ENCODE data around the gene SLC46A1. TPM values are rescaled to one million over a fixed set of nuclear protein-coding genes. Genes with fewer than 3 reads are reported as not detected.

The SLC46A1 gene
- total and polyA plus RNA-seq, 9 of the 15 experiments (the other 6 are each of a cell fraction or from before 2014, with no cell fraction given), result 0.24 to 5.5 (median 3.1) TPM

DNA sequence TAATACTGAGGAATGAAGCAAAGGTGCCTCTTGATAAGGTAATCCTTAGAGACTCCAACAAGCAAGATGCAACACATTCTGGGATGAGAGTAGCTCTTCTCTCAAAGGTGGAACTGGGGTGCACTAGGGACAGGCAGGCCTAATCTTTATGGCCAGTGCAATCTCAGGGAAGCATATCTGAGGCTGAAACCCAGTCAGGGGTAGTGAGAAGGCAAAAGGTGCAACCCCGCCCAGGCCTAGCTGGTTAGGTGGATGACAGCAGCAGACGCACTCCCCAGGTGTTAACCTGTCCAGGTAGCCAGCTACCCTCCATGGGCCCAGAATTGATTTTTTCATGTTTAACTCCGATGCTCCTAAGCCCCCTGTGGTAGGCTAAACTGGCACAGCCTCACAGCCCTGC lies 9.9 kb upstream of the SLC46A1 start:
- 14% methylated on average over 3 of the region's 3 CpGs for WGBS (ENCODE audit: insufficient coverage, low coverage, missing lambda C conversion rate)
- no peak for ATAC-seq

More for the DNA sequence above, 9.9 kb upstream of the SLC46A1 start:
- in situ Hi-C loops (cut with MboI) (no loop called here), intact Hi-C loops (cut with micrococcal nuclease) (loop anchor here (5.0 kb wide), 1 partner anchor 34 kb away; no protein-coding TSS in a partner anchor)
- POLR2A ChIA-PET, result interaction anchor here (1.0 to 1.5 kb wide), 2 partner anchors 11 to 19 kb away, joined by 3 to 7 read pairs; no protein-coding TSS in a partner anchor
- no peak overlapping the region for H3K9ac ChIP-seq (ENCODE audit: insufficient read depth in 1 of 2, low read depth in 2 of 2, low read length in 2 of 2)
- H3K36me3 ChIP-seq (ENCODE audit: control insufficient read depth, insufficient read depth, low read length), result no peaks in the 10 kb centered on the region
- DNase-seq (ENCODE audit: extremely low read depth in 1 of 4, low spot score in 3 of 4) (no peak), FAIRE-seq (no peak)
- no peaks in the 10 kb centered on the region; a peak in 2 of 5 replicates for H3K4me1 ChIP-seq (replicated peaks in 1 of 2; ENCODE audit: control insufficient read depth in 2 of 2, insufficient read depth in 2 of 2, low read length in 2 of 2)
- H2AFZ ChIP-seq (ENCODE audit: low read depth, low read length), result no peak overlapping the region
- CTCF ChIA-PET (ENCODE audit: low intra/inter-chr PET ratio), result interaction anchor here (1.0 to 1.3 kb wide), 2 partner anchors 35 to 611 kb away, joined by 3 read pairs; no protein-coding TSS in a partner anchor
- no peaks in the 10 kb centered on the region for H3K79me2 ChIP-seq (ENCODE audit: control insufficient read depth, insufficient read depth, low read length)
- BruUV-seq (replicated peaks), result no TSS peak
- no peaks in the 10 kb centered on the region for H3K9me1 ChIP-seq (ENCODE audit: control insufficient read depth, insufficient read depth, low read length)
- no peak overlapping the region for H3K4me3 ChIP-seq
- no peaks in the 10 kb centered on the region for H4K20me1 ChIP-seq (replicated peaks; ENCODE audit: control insufficient read depth, insufficient read depth, low read length)
- peaks cover 20 to 33% of the 10 kb centered on the region in 2 experiments for H3K27me3 ChIP-seq (ENCODE audit: control insufficient read depth in 2 of 2, insufficient read depth in 2 of 2, low read length in 2 of 2)
- no peak overlapping the region for H3K27ac ChIP-seq (ENCODE audit: extremely low read depth, low read depth, low read length)
- no peak overlapping the region for H3K4me2 ChIP-seq (ENCODE audit: insufficient read depth, low read length)
- no peaks in the 10 kb centered on the region for H3K9me3 ChIP-seq (replicated peaks; ENCODE audit: control insufficient read depth, insufficient read depth, low read depth, low read length)
- no peak for TF ChIP-seq ZNF263 (CRISPR knock-in tag; IDR thresholded peaks at IDR 0.05; ENCODE audit: borderline replicate concordance)
- TF ChIP-seq MECOM (CRISPR knock-in tag; IDR thresholded peaks at IDR 0.05), result no peak
- no peak for TF ChIP-seq SMAD1 (IDR thresholded peaks at IDR 0.05; ENCODE audit: low read depth, low read length, partially characterized antibody)
- TF ChIP-seq, protein P1, sequence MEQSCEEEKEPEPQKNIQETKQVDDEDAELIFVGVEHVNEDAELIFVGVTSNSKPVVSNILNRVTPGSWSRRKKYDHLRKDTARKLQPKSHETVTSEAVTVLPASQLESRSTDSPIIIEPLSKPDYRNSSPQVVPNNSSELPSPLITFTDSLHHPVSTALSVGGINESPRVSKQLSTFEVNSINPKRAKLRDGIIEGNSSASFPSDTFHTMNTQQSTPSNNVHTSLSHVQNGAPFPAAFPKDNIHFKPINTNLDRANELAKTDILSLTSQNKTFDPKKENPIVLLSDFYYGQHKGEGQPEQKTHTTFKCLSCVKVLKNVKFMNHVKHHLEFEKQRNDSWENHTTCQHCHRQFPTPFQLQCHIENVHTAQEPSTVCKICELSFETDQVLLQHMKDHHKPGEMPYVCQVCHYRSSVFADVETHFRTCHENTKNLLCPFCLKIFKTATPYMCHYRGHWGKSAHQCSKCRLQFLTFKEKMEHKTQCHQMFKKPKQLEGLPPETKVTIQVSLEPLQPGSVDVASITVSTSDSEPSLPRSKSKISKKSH (CRISPR knock-in tag; IDR thresholded peaks at IDR 0.05), result no peak
- no peak for TF ChIP-seq TCF7L2 (IDR thresholded peaks at IDR 0.05; ENCODE audit: low read depth, low read length)
- no peak for TF ChIP-seq IRF2 (CRISPR knock-in tag; IDR thresholded peaks at IDR 0.05)
- TF ChIP-seq PPARD (CRISPR knock-in tag; IDR thresholded peaks at IDR 0.05), result no peak
- TF ChIP-seq, protein P2, sequence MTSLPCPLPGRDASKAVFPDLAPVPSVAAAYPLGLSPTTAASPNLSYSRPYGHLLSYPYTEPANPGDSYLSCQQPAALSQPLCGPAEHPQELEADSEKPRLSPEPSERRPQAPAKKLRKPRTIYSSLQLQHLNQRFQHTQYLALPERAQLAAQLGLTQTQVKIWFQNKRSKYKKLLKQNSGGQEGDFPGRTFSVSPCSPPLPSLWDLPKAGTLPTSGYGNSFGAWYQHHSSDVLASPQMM (CRISPR knock-in tag; IDR thresholded peaks at IDR 0.05), result no peak
- TF ChIP-seq EP300 (IDR thresholded peaks at IDR 0.05; ENCODE audit: low read length), result no peak
- no peak for TF ChIP-seq ESRRA (IDR thresholded peaks at IDR 0.05; ENCODE audit: borderline replicate concordance, low read depth)

Measured in K562 (cell line).